Large intestine (tissue), 3 donors: ENCODE measurements around the gene BDH1. TPM values are rescaled to one million over a fixed set of nuclear protein-coding genes. Genes with fewer than 3 reads are reported as not detected.

Experiments used
- DNase-seq, 2 donors: peaks; one replicate each; pipeline versions ENCODE4 v3.0.0 to v3.0.0-alpha.2; 2013
- H3K27ac ChIP-seq: one replicate; pipeline ENCODE4 v1.5.1; 2013; ENCODE audit warnings: low read length
- H3K27me3 ChIP-seq: 2 replicates; pipeline ENCODE4 v1.6.1; 2013; ENCODE audit warnings: low read length; ENCODE audit not compliant: control insufficient read depth, insufficient read depth
- H3K36me3 ChIP-seq: 2 replicates; pipeline ENCODE4 v1.6.1; 2013; ENCODE audit warnings: low read length; ENCODE audit not compliant: control insufficient read depth, insufficient read depth
- H3K4me1 ChIP-seq: one replicate; pipeline ENCODE4 v1.6.1; 2013; ENCODE audit warnings: low read length; ENCODE audit not compliant: control insufficient read depth, insufficient read depth
- H3K4me3 ChIP-seq: one replicate; pipeline ENCODE4 v1.5.1; 2013; ENCODE audit warnings: low read length
- H3K9me3 ChIP-seq: one replicate; pipeline ENCODE4 v1.6.1; 2013; ENCODE audit warnings: mild to moderate bottlenecking, low read depth, low read length, moderate library complexity; ENCODE audit not compliant: control insufficient read depth
- WGBS: methylation state at CpG from one replicate; pipeline ENCODE4 v1.1.5; 2013; ENCODE audit warnings: low lambda C conversion rate; ENCODE audit not compliant: insufficient coverage; 5-methylcytosine and 5-hydroxymethylcytosine counted together
- polyA plus RNA-seq: library from polyadenylated mRNA; unstranded; fragments of 120-200 nt; gene quantifications from one replicate; pipeline ENCODE4 v1.2.1, GENCODE V29; 2013

BDH1 gene
- polyA plus RNA-seq, 1 donor: 71.0 TPM

GRCh38 chr3:197549261-197549885, 6.4 kb downstream of the BDH1 start:
- DNase-seq: no peak
- H3K27me3 ChIP-seq: no peaks in the 10 kb centered on the region
- H3K27ac ChIP-seq: no peak overlapping the region
- no peaks in the 10 kb centered on the region for H3K9me3 ChIP-seq
- WGBS: no CpG with 5 or more reads among the region's 6 CpGs
- peaks cover 29% of the 10 kb centered on the region for H3K4me1 ChIP-seq
- H3K36me3 ChIP-seq: peaks cover 18% of the 10 kb centered on the region
- H3K4me3 ChIP-seq: no peak overlapping the region

GRCh38 chr3:197547306-197548011, 8.3 kb downstream of the BDH1 start:
- Histone ChIP-seq H3K4me1 (peaks cover 22% of the 10 kb centered on the region), H3K27me3 (no peaks in the 10 kb centered on the region), H3K4me3 (no peak overlapping the region), H3K9me3 (no peaks in the 10 kb centered on the region), H3K36me3 (peaks cover 32% of the 10 kb centered on the region), H3K27ac (peak overlapping the region; percentile 83)
- no CpG with 5 or more reads among the region's 11 CpGs for WGBS
- peak; percentile 61 to 81 for DNase-seq

- no CpG with 5 or more reads among the region's 10 CpGs for WGBS
- Histone ChIP-seq H3K4me3 (no peak overlapping the region), H3K27ac (peak overlapping the region; percentile 83), H3K9me3 (no peaks in the 10 kb centered on the region), H3K36me3 (peaks cover 32% of the 10 kb centered on the region), H3K27me3 (no peaks in the 10 kb centered on the region), H3K4me1 (peaks cover 22% of the 10 kb centered on the region)
- DNase-seq: no peak
These were observed 9.3 kb downstream of the BDH1 start for GRCh38 chr3:197546307-197547085.

- no peak for DNase-seq
- Histone ChIP-seq H3K9me3 (no peaks in the 10 kb centered on the region), H3K27ac (no peak overlapping the region), H3K4me1 (peaks cover 27% of the 10 kb centered on the region), H3K4me3 (no peak overlapping the region), H3K36me3 (peaks cover 34% of the 10 kb centered on the region), H3K27me3 (no peaks in the 10 kb centered on the region)
- no CpG with 5 or more reads among the region's 5 CpGs for WGBS
These were observed 10.2 kb downstream of the BDH1 start for GRCh38 chr3:197545571-197545970.

GRCh38 chr3:197545101-197545500, 10.7 kb downstream of the BDH1 start:
- no CpG with 5 or more reads among the region's 9 CpGs for WGBS
- peaks cover 27% of the 10 kb centered on the region for H3K4me1 ChIP-seq

GRCh38 chr3:197542741-197543454, 12.9 kb downstream of the BDH1 start:
- Histone ChIP-seq H3K9me3 (no peaks in the 10 kb centered on the region), H3K27ac (no peak overlapping the region), H3K4me3 (no peak overlapping the region), H3K4me1 (peaks cover 29% of the 10 kb centered on the region), H3K27me3 (no peaks in the 10 kb centered on the region), H3K36me3 (peaks cover 37% of the 10 kb centered on the region)
- WGBS: no CpG with 5 or more reads among the region's 18 CpGs
- DNase-seq: no peak

More at GRCh38 chr3:197545101-197545500, 10.7 kb downstream of the BDH1 start:
- no peak overlapping the region for H3K4me3 ChIP-seq
- no peak overlapping the region for H3K27ac ChIP-seq
- no peak for DNase-seq
- no peaks in the 10 kb centered on the region for H3K27me3 ChIP-seq
- H3K36me3 ChIP-seq: peaks cover 34% of the 10 kb centered on the region
- no peaks in the 10 kb centered on the region for H3K9me3 ChIP-seq

GRCh38 chr3:197541756-197542539, 13.8 kb downstream of the BDH1 start:
- no peaks in the 10 kb centered on the region for H3K9me3 ChIP-seq
- DNase-seq: no peak
- peaks cover 40% of the 10 kb centered on the region for H3K36me3 ChIP-seq
- no peaks in the 10 kb centered on the region for H3K27me3 ChIP-seq
- WGBS: no CpG with 5 or more reads among the region's 13 CpGs
- H3K4me3 ChIP-seq: no peak overlapping the region
- peaks cover 20% of the 10 kb centered on the region for H3K4me1 ChIP-seq
- H3K27ac ChIP-seq: no peak overlapping the region

- DNase-seq: no peak
- H3K27me3 ChIP-seq: no peaks in the 10 kb centered on the region
- peaks cover 37% of the 10 kb centered on the region for H3K36me3 ChIP-seq
- H3K27ac ChIP-seq: no peak overlapping the region
- H3K4me3 ChIP-seq: no peak overlapping the region
- no CpG with 5 or more reads among the region's 3 CpGs for WGBS
- peaks cover 12% of the 10 kb centered on the region for H3K4me1 ChIP-seq
- no peaks in the 10 kb centered on the region for H3K9me3 ChIP-seq
These were observed 14.8 kb downstream of the BDH1 start for GRCh38 chr3:197540961-197541377.

- no CpG with 5 or more reads among the region's 6 CpGs for WGBS
- Histone ChIP-seq H3K27me3 (no peaks in the 10 kb centered on the region), H3K36me3 (peaks cover 34% of the 10 kb centered on the region), H3K9me3 (no peaks in the 10 kb centered on the region), H3K4me3 (no peak overlapping the region), H3K4me1 (peaks cover 12% of the 10 kb centered on the region), H3K27ac (peak overlapping the region; percentile 53)
- peak; percentile 70 to 85 for DNase-seq
These were observed 16.1 kb downstream of the BDH1 start for GRCh38 chr3:197539651-197540051.
